ENCODE results near the gene PTPRR. TPM values are rescaled to one million over a fixed set of nuclear protein-coding genes. Genes with fewer than 3 reads are reported as not detected.

PTPRR gene
- polyA plus RNA-seq, 1 of the 3 experiments (the other 2 are of a cell fraction), result 1.4 TPM

GRCh38 chr12:70960484-70960883, 39.9 kb upstream of the PTPRR start:
- H2AFZ ChIP-seq (ENCODE audit: low read depth), result no peak overlapping the region
- H3F3A ChIP-seq (replicated peaks; ENCODE audit: insufficient read depth), result no peaks in the 10 kb centered on the region
- no peak for DNase-seq
- WGBS (ENCODE audit: low lambda C conversion rate), result 35% methylated on average over 1 of the region's 1 CpG
- H4K20me1 ChIP-seq (ENCODE audit: insufficient read depth), result no peaks in the 10 kb centered on the region
- no peak overlapping the region for H3K27ac ChIP-seq (ENCODE audit: low read depth in 2 of 2, low read length in 1 of 2)
- no peaks in the 10 kb centered on the region for H3K27me3 ChIP-seq (ENCODE audit: insufficient read depth)
- TF ChIP-seq ZBTB33 (IDR thresholded peaks at IDR 0.05; ENCODE audit: borderline replicate concordance, low read depth), result no peak
- TF ChIP-seq CHD2 (IDR thresholded peaks at IDR 0.05; ENCODE audit: low read length, partially characterized antibody), result no peak
- no peak for TF ChIP-seq NRF1 (IDR thresholded peaks at IDR 0.05; ENCODE audit: low read depth, low read length)
- TF ChIP-seq MXI1 (IDR thresholded peaks at IDR 0.05; ENCODE audit: low read depth, low read length), result no peak
- TF ChIP-seq USF2 (IDR thresholded peaks at IDR 0.05; ENCODE audit: borderline replicate concordance, low read depth, low read length), result no peak
- TF ChIP-seq, protein P1, sequence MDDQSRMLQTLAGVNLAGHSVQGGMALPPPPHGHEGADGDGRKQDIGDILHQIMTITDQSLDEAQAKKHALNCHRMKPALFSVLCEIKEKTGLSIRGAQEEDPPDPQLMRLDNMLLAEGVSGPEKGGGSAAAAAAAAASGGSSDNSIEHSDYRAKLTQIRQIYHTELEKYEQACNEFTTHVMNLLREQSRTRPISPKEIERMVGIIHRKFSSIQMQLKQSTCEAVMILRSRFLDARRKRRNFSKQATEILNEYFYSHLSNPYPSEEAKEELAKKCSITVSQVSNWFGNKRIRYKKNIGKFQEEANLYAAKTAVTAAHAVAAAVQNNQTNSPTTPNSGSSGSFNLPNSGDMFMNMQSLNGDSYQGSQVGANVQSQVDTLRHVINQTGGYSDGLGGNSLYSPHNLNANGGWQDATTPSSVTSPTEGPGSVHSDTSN (IDR thresholded peaks at IDR 0.05), result no peak
- no peaks in the 10 kb centered on the region for H3K36me3 ChIP-seq (replicated peaks in 1 of 2; ENCODE audit: control insufficient read depth in 1 of 2, insufficient read depth in 2 of 2, low read length in 1 of 2)
- H3K9ac ChIP-seq, result no peak overlapping the region
- H3K79me2 ChIP-seq (ENCODE audit: insufficient read depth), result no peaks in the 10 kb centered on the region
- no peaks in the 10 kb centered on the region for H3K9me3 ChIP-seq
- H3K4me1 ChIP-seq (ENCODE audit: control insufficient read depth in 1 of 2, insufficient read depth in 2 of 2, low read depth in 1 of 2, low read length in 1 of 2), result no peaks in the 10 kb centered on the region; a peak in 1 of 4 replicates
- ChIA-PET CTCF (no interaction called here), POLR2A (no interaction called here)
- H3K9me2 ChIP-seq, result peaks cover 2% of the 10 kb centered on the region; the same call in 1 of the 2 replicates
- no peak overlapping the region for H3K4me2 ChIP-seq
- H3K4me3 ChIP-seq (ENCODE audit: low read depth in 2 of 2, low read length in 1 of 2), result no peak overlapping the region

DNA sequence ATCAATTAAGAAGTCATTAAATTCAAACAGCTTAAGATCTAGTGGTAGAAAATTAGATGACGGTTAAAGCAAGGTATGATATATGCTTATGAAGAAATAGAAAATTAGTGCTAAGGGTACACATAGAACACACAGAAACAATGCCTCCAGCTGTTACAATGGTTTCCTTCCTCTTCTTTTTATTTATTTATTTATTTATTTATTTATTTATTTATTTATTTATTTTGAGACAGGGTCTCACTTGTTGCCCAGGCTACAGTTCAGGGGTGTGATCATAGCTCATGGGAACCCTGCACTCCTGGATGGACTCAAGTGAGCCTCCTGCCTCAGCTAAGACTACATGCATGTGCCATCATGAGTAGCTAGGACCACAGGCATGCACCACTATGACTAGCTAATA, 34.9 kb upstream of the PTPRR start:
- DNase-seq, result no peak
- Histone ChIP-seq H3K9me3 (no peaks in the 10 kb centered on the region), H3K4me3 (ENCODE audit: low read depth in 2 of 2, low read length in 1 of 2) (no peak overlapping the region), H3K27me3 (ENCODE audit: insufficient read depth) (no peaks in the 10 kb centered on the region), H2AFZ (ENCODE audit: low read depth) (no peak overlapping the region), H3K4me2 (no peak overlapping the region), H3K4me1 (ENCODE audit: control insufficient read depth in 1 of 2, insufficient read depth in 2 of 2, low read depth in 1 of 2, low read length in 1 of 2) (no peaks in the 10 kb centered on the region), H3F3A (replicated peaks; ENCODE audit: insufficient read depth) (no peaks in the 10 kb centered on the region), H3K9ac (no peak overlapping the region), H3K79me2 (ENCODE audit: insufficient read depth) (no peaks in the 10 kb centered on the region), H3K27ac (ENCODE audit: low read depth in 2 of 2, low read length in 1 of 2) (no peak overlapping the region), H3K36me3 (replicated peaks in 1 of 2; ENCODE audit: control insufficient read depth in 1 of 2, insufficient read depth in 2 of 2, low read length in 1 of 2) (no peaks in the 10 kb centered on the region), H4K20me1 (ENCODE audit: insufficient read depth) (no peaks in the 10 kb centered on the region), H3K9me2 (peaks cover 2% of the 10 kb centered on the region; the same call in 1 of the 2 replicates)
- ChIA-PET POLR2A (no interaction called here), CTCF (no interaction called here)
- WGBS (ENCODE audit: low lambda C conversion rate), result 85% methylated on average over 1 of the region's 1 CpG
- TF ChIP-seq NRF1 (IDR thresholded peaks at IDR 0.05; ENCODE audit: low read depth, low read length) (no peak), TEAD4 (IDR thresholded peaks at IDR 0.05; ENCODE audit: borderline replicate concordance, insufficient read depth) (no peak), JUND (IDR thresholded peaks at IDR 0.05) (no peak)
